ENCODE data around the gene ZMYND10.

ZMYND10 gene

GRCh38 chr3:50303013-50303815 is 42.3 kb downstream of the ZMYND10 start, which contains the start of gene HYAL1:
HYAL1 (minus strand) TSS chr3:50303574; CDS start chr3:50302956, 618 bp downstream.
- DNase-seq (ENCODE audit: low read depth) = no peak

GRCh38 chr3:50302095-50303012 is 43.2 kb downstream of the ZMYND10 start:
- no peak for DNase-seq (ENCODE audit: low read depth)

GRCh38 chr3:50300681-50301254 is 44.8 kb downstream of the ZMYND10 start:
- DNase-seq (ENCODE audit: low read depth) = no peak

- DNase-seq (ENCODE audit: low read depth) = no peak
Observed at GRCh38 chr3:50299929-50300680, 45.4 kb downstream of the ZMYND10 start.

- DNase-seq (ENCODE audit: low read depth) = no peak
Observed at GRCh38 chr3:50299638-50299928, 45.9 kb downstream of the ZMYND10 start.

- DNase-seq (ENCODE audit: low read depth) = peak; percentile 99
Observed at GRCh38 chr3:50298836-50299637, 46.5 kb downstream of the ZMYND10 start, which contains the start of the genes HYAL3 and NAA80. HYAL3 (minus strand) TSS chr3:50299405; CDS start chr3:50295602, 3,803 bp downstream. NAA80 (minus strand) TSS chr3:50299405; CDS start chr3:50297463, 1,942 bp downstream.

GRCh38 chr3:50297896-50298725 is 47.4 kb downstream of the ZMYND10 start:
- no peak for DNase-seq (ENCODE audit: low read depth)

- no peak for DNase-seq (ENCODE audit: low read depth)
Observed at GRCh38 chr3:50297384-50297775, 48.2 kb downstream of the ZMYND10 start.

GRCh38 chr3:50296721-50297383 is 48.7 kb downstream of the ZMYND10 start:
- DNase-seq (ENCODE audit: low read depth) = no peak

- DNase-seq (ENCODE audit: low read depth) = no peak
Observed at GRCh38 chr3:50295553-50296431, 49.7 kb downstream of the ZMYND10 start.

GRCh38 chr3:50294492-50295403 is 50.8 kb downstream of the ZMYND10 start:
- no peak for DNase-seq (ENCODE audit: low read depth)

GRCh38 chr3:50294089-50294488 is 51.4 kb downstream of the ZMYND10 start:
- no peak for DNase-seq (ENCODE audit: low read depth)

GRCh38 chr3:50293079-50293801 is 52.3 kb downstream of the ZMYND10 start:
- DNase-seq (ENCODE audit: low read depth) = no peak

- DNase-seq (ENCODE audit: low read depth) = peak; percentile 93
Observed at GRCh38 chr3:50292159-50293078, 53.1 kb downstream of the ZMYND10 start, which contains the start of gene IFRD2. IFRD2 (minus strand) TSS chr3:50292429; CDS start chr3:50292274, 155 bp downstream.

All from T follicular helper cell (primary cell).